SJSA1 (cell line): ENCODE results near the gene DDR1. TPM values are rescaled to one million over a fixed set of nuclear protein-coding genes. Genes with fewer than 3 reads are reported as not detected.
"Not testable (repeated sequence)": the region's sequence is repeated elsewhere in the genome, so short reads cannot be mapped to it uniquely, and the experiment has no call there.

ENCODE experiments used
- DNase-seq, 2 experiments: peaks; one replicate each; pipeline ENCODE4 v3.0.0-alpha.2; 2015 to 2020; ENCODE audit warnings: low spot score in 2 of 2, low read depth in 1 of 2
- H3K27ac ChIP-seq: fragments of 250-450 bp; sonication (Bioruptor Pico); 2 replicates; pipeline ENCODE4 v1.5.1; 2020; ENCODE audit warnings: mild to moderate bottlenecking, moderate library complexity
- H3K27me3 ChIP-seq: fragments of 250-450 bp; sonication (Bioruptor Pico); replicated peaks from 2 replicates; pipeline ENCODE4 v1.5.1; 2020; ENCODE audit warnings: mild to moderate bottlenecking, moderate library complexity
- H3K36me3 ChIP-seq: fragments of 250-450 bp; sonication (Bioruptor Pico); 2 replicates; pipeline ENCODE4 v1.5.1; 2020; ENCODE audit warnings: mild to moderate bottlenecking
- H3K4me1 ChIP-seq: fragments of 250-450 bp; sonication (Bioruptor Pico); replicated peaks from 2 replicates; pipeline ENCODE4 v1.6.1; 2021; ENCODE audit warnings: mild to moderate bottlenecking
- H3K4me3 ChIP-seq: fragments of 250-450 bp; sonication (Bioruptor Pico); 2 replicates; pipeline ENCODE4 v1.5.1; 2020; ENCODE audit warnings: mild to moderate bottlenecking
- H3K9me3 ChIP-seq: fragments of 250-450 bp; sonication (Bioruptor Pico); replicated peaks from 2 replicates; pipeline ENCODE4 v1.5.1; 2020; ENCODE audit warnings: mild to moderate bottlenecking
- total RNA-seq: library from RNA; depleted of rRNA; stranded (reverse); fragments of >200 nt; shearing (Covaris generic); gene quantifications from 2 replicates; pipeline ENCODE4 v1.2.3, GENCODE V29; 2014

Gene DDR1
- total RNA-seq, 1 experiment from 2014 or later, result 18.2 TPM

DNA sequence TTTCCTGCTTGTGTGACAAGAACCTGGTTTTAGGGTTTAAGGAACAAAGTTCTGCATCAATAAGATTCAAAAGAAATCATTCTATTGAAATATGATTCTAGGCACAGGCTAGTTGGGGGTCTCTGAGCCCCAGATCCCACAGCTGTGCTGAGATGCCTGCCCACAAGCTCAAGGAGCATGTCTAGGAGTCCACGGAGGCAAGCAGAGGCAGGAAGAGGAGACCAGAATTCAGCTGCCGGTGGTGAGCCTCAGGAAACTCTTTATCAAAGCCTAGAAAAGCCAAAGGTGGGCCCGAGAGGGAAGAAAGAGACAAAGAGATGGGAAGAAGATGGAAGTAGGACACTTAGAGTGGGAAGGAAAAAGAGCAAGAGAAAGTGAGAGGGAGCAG lies 40.7 kb upstream of the DDR1 start:
- Histone ChIP-seq H3K36me3 (no peaks in the 10 kb centered on the region), H3K27ac (peak overlapping the region; percentile 17; the same call in 1 of the 2 replicates), H3K9me3 (no peaks in the 10 kb centered on the region), H3K27me3 (no peaks in the 10 kb centered on the region), H3K4me3 (no peak overlapping the region), H3K4me1 (peaks cover 27% of the 10 kb centered on the region)
- DNase-seq, result no peak

DNA sequence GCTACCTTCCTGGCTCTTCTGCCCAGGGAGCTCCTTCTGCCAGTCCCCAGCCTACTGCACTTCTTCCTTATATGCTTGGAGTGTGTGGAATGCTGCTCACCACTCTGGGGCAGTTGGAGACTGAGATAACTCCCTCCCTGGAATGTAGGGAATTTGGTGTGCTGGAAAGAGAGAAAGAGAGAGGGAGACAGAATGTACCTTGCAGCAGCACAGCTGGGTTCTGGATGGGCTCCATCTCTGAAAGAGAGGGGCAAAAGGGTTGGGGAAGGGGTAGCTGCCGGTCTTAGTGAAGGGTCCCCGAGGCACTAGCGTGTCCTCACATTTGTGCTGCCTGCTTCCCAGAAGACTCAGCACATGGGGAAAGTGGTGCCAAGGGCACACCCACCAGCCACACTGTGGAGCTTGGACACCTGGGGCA lies 40.2 kb upstream of the DDR1 start:
- no peaks in the 10 kb centered on the region for H3K9me3 ChIP-seq
- H3K27me3 ChIP-seq, result no peaks in the 10 kb centered on the region
- peaks cover 27% of the 10 kb centered on the region for H3K4me1 ChIP-seq
- H3K36me3 ChIP-seq, result no peaks in the 10 kb centered on the region
- DNase-seq, result peak; percentile 53 to 60
- H3K27ac ChIP-seq, result peak overlapping the region; percentile 17; the same call in 1 of the 2 replicates
- H3K4me3 ChIP-seq, result no peak overlapping the region

GRCh38 chr6:30845183-30845582 lies 39.1 kb upstream of the DDR1 start:
- DNase-seq, result no peak
- no peaks in the 10 kb centered on the region for H3K36me3 ChIP-seq
- no peaks in the 10 kb centered on the region for H3K9me3 ChIP-seq
- no peak overlapping the region for H3K27ac ChIP-seq
- H3K4me1 ChIP-seq, result peaks cover 27% of the 10 kb centered on the region
- H3K27me3 ChIP-seq, result no peaks in the 10 kb centered on the region
- H3K4me3 ChIP-seq, result no peak overlapping the region

- peaks cover 15% of the 10 kb centered on the region for H3K4me1 ChIP-seq
- peaks cover 4% of the 10 kb centered on the region for H3K9me3 ChIP-seq
- no peaks in the 10 kb centered on the region for H3K27me3 ChIP-seq
- no peak overlapping the region for H3K4me3 ChIP-seq
- H3K36me3 ChIP-seq, result no peaks in the 10 kb centered on the region
- H3K27ac ChIP-seq, result no peak overlapping the region
- no peak for DNase-seq
Measured at GRCh38 chr6:30847421-30847970, 36.8 kb upstream of the DDR1 start.

DNA sequence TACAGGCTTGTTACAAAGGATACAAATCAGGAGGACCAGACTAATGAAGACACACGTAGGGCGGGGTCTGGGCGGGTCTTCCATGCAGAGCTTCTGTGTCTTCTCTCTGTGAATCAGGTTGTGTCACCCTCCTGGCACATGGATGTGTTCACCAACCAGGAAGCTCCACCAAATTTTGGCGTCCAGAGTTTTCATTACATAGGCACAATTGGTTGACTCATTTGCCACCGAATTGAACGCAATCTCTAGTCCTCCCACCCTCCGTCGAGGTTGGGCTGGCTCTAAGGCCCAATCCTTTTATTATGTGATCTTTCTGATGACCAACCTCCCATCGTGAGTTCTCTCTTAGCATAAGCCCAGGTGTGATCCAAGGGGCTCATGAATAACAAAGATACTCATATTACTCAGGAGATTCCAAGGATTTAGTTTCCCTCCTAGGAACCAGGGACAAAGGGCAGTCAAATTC lies 36.3 kb upstream of the DDR1 start:
- Histone ChIP-seq H3K27ac (no peak overlapping the region), H3K9me3 (peaks cover 4% of the 10 kb centered on the region)
- no peak for DNase-seq

DNA sequence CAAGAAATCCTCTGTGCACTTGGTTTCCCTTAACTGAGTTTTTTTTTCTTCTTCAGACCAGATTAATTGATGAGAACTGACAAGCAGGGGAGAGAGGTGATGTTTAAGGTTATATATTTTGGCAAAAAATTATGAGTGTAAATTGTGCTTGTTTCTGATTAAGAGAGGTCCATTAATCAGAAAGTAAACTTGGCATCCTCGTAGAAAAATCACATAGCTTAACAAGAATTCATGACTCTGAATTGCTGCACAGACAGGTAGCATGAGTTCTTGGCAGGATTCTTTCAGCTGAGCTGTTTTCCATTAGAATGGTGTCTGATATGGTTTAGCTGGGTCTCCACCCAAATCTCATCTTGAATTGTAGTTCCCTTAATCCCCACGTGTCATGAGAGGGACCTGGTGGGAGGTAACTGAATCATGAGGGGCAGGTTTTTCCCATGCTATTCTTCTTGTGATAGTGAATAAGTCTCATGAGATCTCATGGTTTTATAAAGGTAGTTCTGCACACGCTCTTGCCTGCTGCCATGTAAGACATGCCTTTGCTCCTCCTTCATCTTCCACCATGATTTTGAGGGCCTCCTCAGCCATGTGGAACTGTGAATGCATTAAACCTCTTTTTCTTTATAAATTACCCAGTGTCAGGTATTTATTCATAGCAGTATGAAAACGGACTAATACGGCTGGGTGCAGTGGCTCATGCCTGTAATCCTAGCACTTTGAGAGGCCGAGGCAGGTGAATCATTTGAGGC lies 34.2 kb upstream of the DDR1 start:
- no peaks in the 10 kb centered on the region for H3K36me3 ChIP-seq
- no peak for DNase-seq
- no peak overlapping the region for H3K4me3 ChIP-seq
- no peaks in the 10 kb centered on the region for H3K4me1 ChIP-seq
- H3K27ac ChIP-seq, result no peak overlapping the region
- no peaks in the 10 kb centered on the region for H3K27me3 ChIP-seq
- peaks cover 4% of the 10 kb centered on the region for H3K9me3 ChIP-seq

More for the DNA sequence above, 36.3 kb upstream of the DDR1 start:
- Histone ChIP-seq H3K36me3 (no peaks in the 10 kb centered on the region), H3K27me3 (no peaks in the 10 kb centered on the region), H3K4me3 (no peak overlapping the region), H3K4me1 (peaks cover 15% of the 10 kb centered on the region)

- not testable (repeated sequence) for DNase-seq, H3K4me1 ChIP-seq, H3K27ac ChIP-seq
Measured at GRCh38 chr6:30852459-30852858, 31.9 kb upstream of the DDR1 start.

GRCh38 chr6:30854285-30855040 lies 29.9 kb upstream of the DDR1 start:
- Histone ChIP-seq H3K4me1 (no peaks in the 10 kb centered on the region), H3K27ac (no peak overlapping the region), H3K9me3 (peaks cover 4% of the 10 kb centered on the region), H3K4me3 (no peak overlapping the region), H3K27me3 (no peaks in the 10 kb centered on the region), H3K36me3 (no peaks in the 10 kb centered on the region)
- DNase-seq, result no peak

More at GRCh38 chr6:30852459-30852858, 31.9 kb upstream of the DDR1 start:
- H3K4me3 ChIP-seq, H3K27me3 ChIP-seq, H3K9me3 ChIP-seq, H3K36me3 ChIP-seq: not testable (repeated sequence)

GRCh38 chr6:30855429-30856075 lies 28.8 kb upstream of the DDR1 start:
- Histone ChIP-seq H3K4me1 (no peaks in the 10 kb centered on the region), H3K4me3 (no peak overlapping the region), H3K27me3 (no peaks in the 10 kb centered on the region), H3K27ac (no peak overlapping the region), H3K36me3 (no peaks in the 10 kb centered on the region), H3K9me3 (peaks cover 8% of the 10 kb centered on the region)
- no peak for DNase-seq

- DNase-seq, result no peak
- Histone ChIP-seq H3K27ac (no peak overlapping the region), H3K4me1 (no peaks in the 10 kb centered on the region), H3K36me3 (no peaks in the 10 kb centered on the region), H3K27me3 (no peaks in the 10 kb centered on the region), H3K9me3 (peaks cover 4% of the 10 kb centered on the region; the same call in 1 of the 2 replicates), H3K4me3 (no peak overlapping the region)
Measured at GRCh38 chr6:30857112-30857511, 27.2 kb upstream of the DDR1 start.

GRCh38 chr6:30857549-30857948 lies 26.8 kb upstream of the DDR1 start:
- no peak for DNase-seq
- Histone ChIP-seq H3K27ac (no peak overlapping the region), H3K4me3 (no peak overlapping the region), H3K27me3 (no peaks in the 10 kb centered on the region), H3K4me1 (no peaks in the 10 kb centered on the region), H3K36me3 (no peaks in the 10 kb centered on the region), H3K9me3 (peaks cover 4% of the 10 kb centered on the region; the same call in 1 of the 2 replicates)

DNA sequence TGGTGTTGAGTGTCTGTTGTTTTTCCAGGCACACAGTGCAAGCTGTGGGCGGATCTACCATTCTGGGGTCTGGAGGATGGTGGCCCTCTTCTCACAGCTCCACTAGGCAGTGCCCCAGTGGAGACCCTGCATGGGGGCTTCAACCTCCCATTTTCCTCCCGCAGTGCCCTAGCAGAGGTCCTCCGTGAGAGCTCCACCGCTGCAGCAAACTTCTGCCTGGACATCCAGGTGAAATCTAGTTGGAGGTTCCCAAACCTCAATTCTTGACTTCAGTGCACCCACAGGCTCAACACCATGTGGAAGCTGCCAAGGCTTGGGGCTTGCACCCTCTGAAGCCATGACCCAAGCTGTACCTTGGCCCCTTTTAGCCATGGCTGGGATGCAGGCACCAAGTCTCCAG lies 24.6 kb upstream of the DDR1 start:
- H3K36me3 ChIP-seq, H3K4me1 ChIP-seq, H3K27me3 ChIP-seq, H3K4me3 ChIP-seq, DNase-seq, H3K9me3 ChIP-seq, H3K27ac ChIP-seq: not testable (repeated sequence)

GRCh38 chr6:30861257-30862048 lies 22.9 kb upstream of the DDR1 start:
- no peak overlapping the region for H3K4me3 ChIP-seq
- no peaks in the 10 kb centered on the region for H3K27me3 ChIP-seq
- H3K9me3 ChIP-seq, result peaks cover 4% of the 10 kb centered on the region; the same call in 1 of the 2 replicates
- DNase-seq, result no peak
- H3K27ac ChIP-seq, result no peak overlapping the region
- no peaks in the 10 kb centered on the region for H3K4me1 ChIP-seq
- H3K36me3 ChIP-seq, result no peaks in the 10 kb centered on the region
